Tibial nerve (tissue), 4 donors: Measurements from ENCODE around the gene SOD3.

Source experiments
- EP300 ChIP-seq, 2 donors: sonication (generic); formaldehyde crosslinking; IDR thresholded peaks; one replicate each; pipeline ENCODE4 v1.6.1; 2017; ENCODE audit warnings: antibody characterized with exemption in 2 of 2, mild to moderate bottlenecking in 1 of 2
- POLR2A ChIP-seq, 2 donors: fragments of 450-650 bp; IDR thresholded peaks; one replicate each; pipeline ENCODE4 v1.6.1; 2017; ENCODE audit warnings: antibody characterized with exemption in 2 of 2, mild to moderate bottlenecking in 2 of 2, moderate library complexity in 2 of 2
- TF ChIP-seq, protein P1 (sequence below), 5 experiments: fragments of 200-600 bp in 3 of 5; fragments of 450-650 bp in 2 of 5; sonication (generic) in 3 of 5; IDR thresholded peaks; one replicate each; pipeline ENCODE4 v1.5.1; 2016 to 2019; ENCODE audit warnings: antibody characterized with exemption in 5 of 5, mild to moderate bottlenecking in 3 of 5, moderate library complexity in 2 of 5

- no peak for TF ChIP-seq EP300 (IDR thresholded peaks at IDR 0.05)
- no peak for TF ChIP-seq POLR2A (IDR thresholded peaks at IDR 0.05)
- TF ChIP-seq, protein P1, sequence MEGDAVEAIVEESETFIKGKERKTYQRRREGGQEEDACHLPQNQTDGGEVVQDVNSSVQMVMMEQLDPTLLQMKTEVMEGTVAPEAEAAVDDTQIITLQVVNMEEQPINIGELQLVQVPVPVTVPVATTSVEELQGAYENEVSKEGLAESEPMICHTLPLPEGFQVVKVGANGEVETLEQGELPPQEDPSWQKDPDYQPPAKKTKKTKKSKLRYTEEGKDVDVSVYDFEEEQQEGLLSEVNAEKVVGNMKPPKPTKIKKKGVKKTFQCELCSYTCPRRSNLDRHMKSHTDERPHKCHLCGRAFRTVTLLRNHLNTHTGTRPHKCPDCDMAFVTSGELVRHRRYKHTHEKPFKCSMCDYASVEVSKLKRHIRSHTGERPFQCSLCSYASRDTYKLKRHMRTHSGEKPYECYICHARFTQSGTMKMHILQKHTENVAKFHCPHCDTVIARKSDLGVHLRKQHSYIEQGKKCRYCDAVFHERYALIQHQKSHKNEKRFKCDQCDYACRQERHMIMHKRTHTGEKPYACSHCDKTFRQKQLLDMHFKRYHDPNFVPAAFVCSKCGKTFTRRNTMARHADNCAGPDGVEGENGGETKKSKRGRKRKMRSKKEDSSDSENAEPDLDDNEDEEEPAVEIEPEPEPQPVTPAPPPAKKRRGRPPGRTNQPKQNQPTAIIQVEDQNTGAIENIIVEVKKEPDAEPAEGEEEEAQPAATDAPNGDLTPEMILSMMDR (IDR thresholded peaks at IDR 0.05) = no peak
Measured at GRCh38 chr4:24824720-24825119, 29.3 kb downstream of the SOD3 start.
